ENCODE results near the gene TRIL. TPM values are rescaled to one million over a fixed set of nuclear protein-coding genes. Genes with fewer than 3 reads are reported as not detected.

TRIL gene
- total and polyA plus RNA-seq, 2 donors (not counting 3 experiments of a cell fraction or from before 2014, with no cell fraction given) = 0.52 to 1.8 TPM

GRCh38 chr7:28999895-29000716 lies 42.0 kb upstream of the TRIL start:
- Histone ChIP-seq H2AFZ (ENCODE audit: low read depth, low read length) (no peak overlapping the region), H3K79me2 (ENCODE audit: control insufficient read depth, insufficient read depth, low read length) (no peaks in the 10 kb centered on the region), H3K4me1 (ENCODE audit: control insufficient read depth, extremely low read depth, insufficient read depth, low read length) (no peaks in the 10 kb centered on the region), H3K27me3 (ENCODE audit: control insufficient read depth in 2 of 2, insufficient read depth in 2 of 2, low read length in 2 of 2) (peaks cover 15 to 18% of the 10 kb centered on the region in 2 experiments), H3K4me3 (replicated peaks in 1 of 3; ENCODE audit: insufficient read depth in 1 of 3, low read depth in 1 of 3, low read length in 3 of 3) (no peak overlapping the region), H4K20me1 (replicated peaks; ENCODE audit: control insufficient read depth, extremely low read depth, insufficient read depth, low read length) (no peaks in the 10 kb centered on the region), H3K9me3 (replicated peaks; ENCODE audit: control insufficient read depth, insufficient read depth, low read length) (no peaks in the 10 kb centered on the region), H3K27ac (ENCODE audit: insufficient read depth, low read depth, low read length) (no peak overlapping the region), H3K9ac (replicated peaks; ENCODE audit: extremely low read depth, insufficient read depth, low read length) (no peak overlapping the region), H3K9me1 (replicated peaks; ENCODE audit: control insufficient read depth, extremely low read depth, insufficient read depth, low read length) (no peaks in the 10 kb centered on the region), H3K36me3 (ENCODE audit: control insufficient read depth in 2 of 2, extremely low read depth in 1 of 2, insufficient read depth in 2 of 2, low read length in 2 of 2) (no peaks in the 10 kb centered on the region), H3K4me2 (ENCODE audit: insufficient read depth, low read length) (no peak overlapping the region)
- no peak for DNase-seq (ENCODE audit: low read depth, low spot score)
- dilution Hi-C loops (cut with MboI; ENCODE audit: extremely low pct_ligation_motif_present, low sequenced_read_pairs) = no loop called here
- FAIRE-seq = no peak
- TF ChIP-seq MAX (IDR thresholded peaks at IDR 0.05; ENCODE audit: insufficient read depth, insufficient read length) (no peak), GATA2 (IDR thresholded peaks at IDR 0.05; ENCODE audit: insufficient read depth, insufficient read length, low read depth, low read length) (no peak), POLR2A (IDR thresholded peaks at IDR 0.05; ENCODE audit: low read depth, low read length) (no peak), FOS (IDR thresholded peaks at IDR 0.05; ENCODE audit: borderline replicate concordance, insufficient read depth, low read length) (no peak), POLR2AphosphoS5 (IDR thresholded peaks at IDR 0.05; ENCODE audit: insufficient read depth, low read depth, low read length) (no peak), EZH2 (IDR thresholded peaks at IDR 0.05; ENCODE audit: borderline replicate concordance, low read depth, low read length, severe bottlenecking) (no peak), MYC (IDR thresholded peaks at IDR 0.05; ENCODE audit: low read depth, low read length) (no peak), JUN (IDR thresholded peaks at IDR 0.05; ENCODE audit: borderline replicate concordance, insufficient read depth, insufficient read length, low read depth) (no peak)
- TF ChIP-seq, protein P1, sequence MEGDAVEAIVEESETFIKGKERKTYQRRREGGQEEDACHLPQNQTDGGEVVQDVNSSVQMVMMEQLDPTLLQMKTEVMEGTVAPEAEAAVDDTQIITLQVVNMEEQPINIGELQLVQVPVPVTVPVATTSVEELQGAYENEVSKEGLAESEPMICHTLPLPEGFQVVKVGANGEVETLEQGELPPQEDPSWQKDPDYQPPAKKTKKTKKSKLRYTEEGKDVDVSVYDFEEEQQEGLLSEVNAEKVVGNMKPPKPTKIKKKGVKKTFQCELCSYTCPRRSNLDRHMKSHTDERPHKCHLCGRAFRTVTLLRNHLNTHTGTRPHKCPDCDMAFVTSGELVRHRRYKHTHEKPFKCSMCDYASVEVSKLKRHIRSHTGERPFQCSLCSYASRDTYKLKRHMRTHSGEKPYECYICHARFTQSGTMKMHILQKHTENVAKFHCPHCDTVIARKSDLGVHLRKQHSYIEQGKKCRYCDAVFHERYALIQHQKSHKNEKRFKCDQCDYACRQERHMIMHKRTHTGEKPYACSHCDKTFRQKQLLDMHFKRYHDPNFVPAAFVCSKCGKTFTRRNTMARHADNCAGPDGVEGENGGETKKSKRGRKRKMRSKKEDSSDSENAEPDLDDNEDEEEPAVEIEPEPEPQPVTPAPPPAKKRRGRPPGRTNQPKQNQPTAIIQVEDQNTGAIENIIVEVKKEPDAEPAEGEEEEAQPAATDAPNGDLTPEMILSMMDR (IDR thresholded peaks at IDR 0.05; ENCODE audit: extremely low read depth in 1 of 2, insufficient read depth in 1 of 2, low read depth in 1 of 2, low read length in 2 of 2) = no peak
- BruUV-seq (replicated peaks) = no TSS peak
- POLR2A ChIA-PET = no interaction called here
- CTCF ChIA-PET = no interaction called here
- intact Hi-C loops (cut with micrococcal nuclease) = no loop called here

Data from endothelial cell of umbilical vein (primary cell).